ENCODE measurements around the gene KISS1R. TPM values are rescaled to one million over a fixed set of nuclear protein-coding genes. Genes with fewer than 3 reads are reported as not detected.
"Not testable (repeated sequence)": the region's sequence is repeated elsewhere in the genome, so short reads cannot be mapped to it uniquely, and the experiment has no call there.

Gene KISS1R
- total RNA-seq, 1 donor from 2014 or later, result not detected

GRCh38 chr19:888581-889385 is 28.4 kb upstream of the KISS1R start:
- no peak for TF ChIP-seq CTCF (IDR thresholded peaks at IDR 0.05; ENCODE audit: unreplicated experiment)
- peaks cover 6% of the 10 kb centered on the region for H3K4me1 Mint-ChIP-seq (ENCODE audit: unreplicated experiment)
- H3K27ac Mint-ChIP-seq (ENCODE audit: unreplicated experiment), result no peak overlapping the region
- no peaks in the 10 kb centered on the region for H3K9me3 Mint-ChIP-seq (ENCODE audit: unreplicated experiment)
- H3K36me3 Mint-ChIP-seq (ENCODE audit: low read depth, unreplicated experiment), result peaks cover 7% of the 10 kb centered on the region
- DNase-seq (ENCODE audit: low spot score), result no peak
- H3K27me3 Mint-ChIP-seq (ENCODE audit: unreplicated experiment), result peaks cover 6% of the 10 kb centered on the region
- no peak overlapping the region for H3K4me3 Mint-ChIP-seq (ENCODE audit: unreplicated experiment)

- H3K4me3 Mint-ChIP-seq (ENCODE audit: unreplicated experiment), result no peak overlapping the region
- DNase-seq (ENCODE audit: low spot score), result no peak
- peaks cover 6% of the 10 kb centered on the region for H3K4me1 Mint-ChIP-seq (ENCODE audit: unreplicated experiment)
- H3K9me3 Mint-ChIP-seq (ENCODE audit: unreplicated experiment), result no peaks in the 10 kb centered on the region
- no peak for TF ChIP-seq CTCF (IDR thresholded peaks at IDR 0.05; ENCODE audit: unreplicated experiment)
- peaks cover 7% of the 10 kb centered on the region for H3K36me3 Mint-ChIP-seq (ENCODE audit: low read depth, unreplicated experiment)
- H3K27me3 Mint-ChIP-seq (ENCODE audit: unreplicated experiment), result peaks cover 6% of the 10 kb centered on the region
- no peak overlapping the region for H3K27ac Mint-ChIP-seq (ENCODE audit: unreplicated experiment)
Observed at GRCh38 chr19:889662-890295, 27.4 kb upstream of the KISS1R start.

- no peak for DNase-seq (ENCODE audit: low spot score)
- H3K27ac Mint-ChIP-seq (ENCODE audit: unreplicated experiment), result peak overlapping the region; percentile 30
- H3K36me3 Mint-ChIP-seq (ENCODE audit: low read depth, unreplicated experiment), result peaks cover 7% of the 10 kb centered on the region
- H3K4me3 Mint-ChIP-seq (ENCODE audit: unreplicated experiment), result peak overlapping the region; percentile 77
- no peaks in the 10 kb centered on the region for H3K9me3 Mint-ChIP-seq (ENCODE audit: unreplicated experiment)
- H3K27me3 Mint-ChIP-seq (ENCODE audit: unreplicated experiment), result peaks cover 6% of the 10 kb centered on the region
- H3K4me1 Mint-ChIP-seq (ENCODE audit: unreplicated experiment), result peaks cover 6% of the 10 kb centered on the region
- TF ChIP-seq CTCF (IDR thresholded peaks at IDR 0.05; ENCODE audit: unreplicated experiment), result no peak
Observed at GRCh38 chr19:890831-891230, 26.3 kb upstream of the KISS1R start.

GRCh38 chr19:891421-892200 is 25.5 kb upstream of the KISS1R start:
- H3K4me3 Mint-ChIP-seq (ENCODE audit: unreplicated experiment), result peak overlapping the region; percentile 77
- H3K4me1 Mint-ChIP-seq (ENCODE audit: unreplicated experiment), result not testable (repeated sequence)

GRCh38 chr19:892243-892893 is 24.8 kb upstream of the KISS1R start:
- no peaks in the 10 kb centered on the region for H3K9me3 Mint-ChIP-seq (ENCODE audit: unreplicated experiment)
- H3K4me3 Mint-ChIP-seq (ENCODE audit: unreplicated experiment), result peak overlapping the region; percentile 93
- H3K36me3 Mint-ChIP-seq (ENCODE audit: low read depth, unreplicated experiment), result peaks cover 3% of the 10 kb centered on the region
- DNase-seq (ENCODE audit: low spot score), result peak; percentile 26
- peaks cover 6% of the 10 kb centered on the region for H3K4me1 Mint-ChIP-seq (ENCODE audit: unreplicated experiment)
- H3K27me3 Mint-ChIP-seq (ENCODE audit: unreplicated experiment), result peaks cover 6% of the 10 kb centered on the region
- no peak for TF ChIP-seq CTCF (IDR thresholded peaks at IDR 0.05; ENCODE audit: unreplicated experiment)
- H3K27ac Mint-ChIP-seq (ENCODE audit: unreplicated experiment), result peak overlapping the region; percentile 67

More at GRCh38 chr19:891421-892200, 25.5 kb upstream of the KISS1R start:
- H3K36me3 Mint-ChIP-seq (ENCODE audit: low read depth, unreplicated experiment); H3K27me3 Mint-ChIP-seq (ENCODE audit: unreplicated experiment); H3K9me3 Mint-ChIP-seq (ENCODE audit: unreplicated experiment); H3K27ac Mint-ChIP-seq (ENCODE audit: unreplicated experiment); DNase-seq (ENCODE audit: low spot score): not testable (repeated sequence)

Data from endothelial cell (in vitro differentiated cells).